Heart left ventricle (tissue), 13 donors: ENCODE data around the gene MAP1B.

Source experiments
- CTCF ChIP-seq, 12 donors: fragments of 200-600 bp; sonication (generic) in 4 of 12; IDR thresholded peaks; one replicate each; pipeline versions ENCODE4 v1.5.0 to v1.8.0; 2018 to 2022; ENCODE audit warnings: antibody characterized with exemption in 12 of 12, mild to moderate bottlenecking in 5 of 12
- POLR2A ChIP-seq, 2 donors: fragments of 450-650 bp; IDR thresholded peaks; one replicate each; pipeline ENCODE4 v1.6.1; 2017; ENCODE audit warnings: antibody characterized with exemption in 2 of 2, mild to moderate bottlenecking in 2 of 2, moderate library complexity in 2 of 2
- donor health status: ischemic (EF 13 %, LVEDD 7.1; RV severe dilation, severe dysfunction).
- donor health status: DM: no; HTN: yes; CAD: no.
- donor health status: DM: no; HTN: no; CAD: no.
- donor health status: ischemic (EF 25% LVEDD 6.9; RV normal size, moderate dysfunction).
- donor health status: ischemic (EF 25% LVEDD 5.7; RV mildly dilated, moderate dysfunction).
- donor health status: ischemic (EF 35%, LVEDD 5.7; RV mildly dilated, moderate dysfunction).
- donor health status: nonischemic (EF 11% LVEDD 7.7; RV severe dilation, severe dysfunction).
- donor health status: DM: yes; HTN: yes; CAD: no.
- donor health status: PGD.
- donor health status: ischemic (EF 29% LVEDD 5.4; RV normal size, mild dysfunction).
- donor health status: nonischemic (EF 23%, LVEDD 6.1; RV moderate dilation, normal function).

- TF ChIP-seq CTCF (IDR thresholded peaks at IDR 0.05) (no peak), POLR2A (IDR thresholded peaks at IDR 0.05) (no peak)
Measured at GRCh38 chr5:72167257-72167656, 60.0 kb downstream of the MAP1B start.
